ENCODE results near the gene SLC11A2. TPM values are rescaled to one million over a fixed set of nuclear protein-coding genes. Genes with fewer than 3 reads are reported as not detected.
"Not testable (repeated sequence)": the region's sequence is repeated elsewhere in the genome, so short reads cannot be mapped to it uniquely, and the experiment has no call there.

SLC11A2 gene
- total and polyA plus RNA-seq, 2 of the 13 experiments (the other 11 are each of a cell fraction or from before 2014, with no cell fraction given) = 71.7 to 77.0 TPM

- TF ChIP-seq MIER3 (CRISPR knock-in tag; IDR thresholded peaks at IDR 0.05; ENCODE audit: borderline replicate concordance) = no peak
Observed at GRCh38 chr12:50960130-50960529, 66.1 kb downstream of the SLC11A2 start (continued).

GRCh38 chr12:50955697-50956096 lies 70.5 kb downstream of the SLC11A2 start:
- Histone ChIP-seq H2AFZ (ENCODE audit: low read length) (no peak overlapping the region), H4K20me1 (ENCODE audit: insufficient read depth, low read length) (no peaks in the 10 kb centered on the region), H3K79me2 (ENCODE audit: insufficient read depth, low read length) (no peaks in the 10 kb centered on the region), H3K27ac (ENCODE audit: extremely low read length, insufficient read depth, low read length) (no peak overlapping the region), H3K4me1 (ENCODE audit: insufficient read depth, low read length) (no peaks in the 10 kb centered on the region), H3K4me3 (replicated peaks in 1 of 3; ENCODE audit: insufficient read depth in 1 of 3, low read depth in 2 of 3, low read length in 3 of 3) (no peak overlapping the region), H3K36me3 (replicated peaks in 1 of 2; ENCODE audit: control insufficient read depth in 1 of 2, insufficient read depth in 2 of 2, low read length in 2 of 2) (no peaks in the 10 kb centered on the region), H3K9me3 (ENCODE audit: low read length) (no peaks in the 10 kb centered on the region), H3K4me2 (ENCODE audit: low read depth, low read length) (no peak overlapping the region), H3K27me3 (ENCODE audit: control insufficient read depth in 1 of 2, insufficient read depth in 2 of 2, low read length in 2 of 2) (no peaks in the 10 kb centered on the region), H3K9ac (ENCODE audit: insufficient read depth, low read depth, low read length) (no peak overlapping the region)
- ATAC-seq = no peak
- in situ Hi-C loops (cut with HindIII; ENCODE audit: extremely low pct_ligation_motif_present, low pct_unique_long_range_greater_than_20kb) = no loop called here
- TF ChIP-seq TEAD3 (CRISPR knock-in tag; optimal IDR thresholded peaks at IDR 0.05; ENCODE audit: borderline replicate concordance) (no peak), ZNF446 (CRISPR knock-in tag; IDR thresholded peaks at IDR 0.05) (no peak), PAX8 (CRISPR knock-in tag; IDR thresholded peaks at IDR 0.05; ENCODE audit: borderline replicate concordance) (no peak), ZNF326 (CRISPR knock-in tag; IDR thresholded peaks at IDR 0.05; ENCODE audit: borderline replicate concordance) (no peak)
- 81% methylated on average over 2 of the region's 2 CpGs for WGBS (ENCODE audit: low lambda C conversion rate)
- CTCF ChIA-PET (ENCODE audit: low intra/inter-chr PET ratio, low total read pairs) = no interaction called here
- intact Hi-C loops (cut with micrococcal nuclease; ENCODE audit: unreplicated experiment) = no loop called here
- DNase-seq (ENCODE audit: low spot score) = no peak
- POLR2A ChIA-PET = no interaction called here
- no TSS peak for BruUV-seq (replicated peaks)
- no peak for FAIRE-seq

GRCh38 chr12:50955288-50955687 lies 70.9 kb downstream of the SLC11A2 start:
- WGBS (ENCODE audit: low lambda C conversion rate) = 87% methylated on average over 1 of the region's 1 CpG
- FAIRE-seq (no peak), ATAC-seq (no peak), DNase-seq (ENCODE audit: low spot score) (no peak)
- no peaks in the 10 kb centered on the region for H3K36me3 ChIP-seq (replicated peaks in 1 of 2; ENCODE audit: control insufficient read depth in 1 of 2, insufficient read depth in 2 of 2, low read length in 2 of 2)
- ChIA-PET CTCF (ENCODE audit: low intra/inter-chr PET ratio, low total read pairs) (no interaction called here), POLR2A (no interaction called here)
- H2AFZ ChIP-seq (ENCODE audit: low read length) = no peak overlapping the region
- H3K9me3 ChIP-seq (ENCODE audit: low read length) = no peaks in the 10 kb centered on the region
- no TSS peak for BruUV-seq (replicated peaks)
- H3K4me3 ChIP-seq (replicated peaks in 1 of 3; ENCODE audit: insufficient read depth in 1 of 3, low read depth in 2 of 3, low read length in 3 of 3) = no peak overlapping the region
- no peak overlapping the region for H3K27ac ChIP-seq (ENCODE audit: extremely low read length, insufficient read depth, low read length)
- in situ Hi-C loops (cut with HindIII; ENCODE audit: extremely low pct_ligation_motif_present, low pct_unique_long_range_greater_than_20kb) (no loop called here), intact Hi-C loops (cut with micrococcal nuclease; ENCODE audit: unreplicated experiment) (no loop called here)
- TF ChIP-seq FOXA1 (IDR thresholded peaks at IDR 0.05) (no peak), FOXA1 (CRISPR knock-in tag; IDR thresholded peaks at IDR 0.05) (no peak), ZMAT3 (CRISPR knock-in tag; conservative IDR thresholded peaks at IDR 0.05) (no peak), ZNF337 (CRISPR knock-in tag; IDR thresholded peaks at IDR 0.05; ENCODE audit: borderline replicate concordance, low read depth) (no peak), LBX2 (CRISPR knock-in tag; IDR thresholded peaks at IDR 0.05; ENCODE audit: borderline replicate concordance) (no peak), ZNF251 (CRISPR knock-in tag; IDR thresholded peaks at IDR 0.05) (no peak)
- TF ChIP-seq, protein P1, sequence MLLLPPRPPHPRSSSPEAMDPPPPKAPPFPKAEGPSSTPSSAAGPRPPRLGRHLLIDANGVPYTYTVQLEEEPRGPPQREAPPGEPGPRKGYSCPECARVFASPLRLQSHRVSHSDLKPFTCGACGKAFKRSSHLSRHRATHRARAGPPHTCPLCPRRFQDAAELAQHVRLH (CRISPR knock-in tag; IDR thresholded peaks at IDR 0.05; ENCODE audit: borderline replicate concordance, low read depth) = no peak
- H3K9ac ChIP-seq (ENCODE audit: insufficient read depth, low read depth, low read length) = no peak overlapping the region
- no peaks in the 10 kb centered on the region for H3K27me3 ChIP-seq (ENCODE audit: control insufficient read depth in 1 of 2, insufficient read depth in 2 of 2, low read length in 2 of 2)
- no peaks in the 10 kb centered on the region for H3K79me2 ChIP-seq (ENCODE audit: insufficient read depth, low read length)
- no peak overlapping the region for H3K4me2 ChIP-seq (ENCODE audit: low read depth, low read length)
- no peaks in the 10 kb centered on the region for H3K4me1 ChIP-seq (ENCODE audit: insufficient read depth, low read length)
- H4K20me1 ChIP-seq (ENCODE audit: insufficient read depth, low read length) = no peaks in the 10 kb centered on the region

- H4K20me1 ChIP-seq (ENCODE audit: insufficient read depth, low read length); H3K9me3 ChIP-seq (ENCODE audit: low read length); ATAC-seq; intact Hi-C loops (cut with micrococcal nuclease; ENCODE audit: unreplicated experiment); BruUV-seq (replicated peaks); CTCF ChIA-PET (ENCODE audit: low intra/inter-chr PET ratio, low total read pairs); H3K4me2 ChIP-seq (ENCODE audit: low read depth, low read length); H3K27me3 ChIP-seq (ENCODE audit: control insufficient read depth in 1 of 2, insufficient read depth in 2 of 2, low read length in 2 of 2); DNase-seq (ENCODE audit: low spot score); H3K79me2 ChIP-seq (ENCODE audit: insufficient read depth, low read length); FAIRE-seq; H3K36me3 ChIP-seq (replicated peaks in 1 of 2; ENCODE audit: control insufficient read depth in 1 of 2, insufficient read depth in 2 of 2, low read length in 2 of 2); in situ Hi-C loops (cut with HindIII; ENCODE audit: extremely low pct_ligation_motif_present, low pct_unique_long_range_greater_than_20kb); H3K4me1 ChIP-seq (ENCODE audit: insufficient read depth, low read length); H3K9ac ChIP-seq (ENCODE audit: insufficient read depth, low read depth, low read length); H3K27ac ChIP-seq (ENCODE audit: extremely low read length, insufficient read depth, low read length); H2AFZ ChIP-seq (ENCODE audit: low read length); H3K4me3 ChIP-seq (replicated peaks in 1 of 3; ENCODE audit: insufficient read depth in 1 of 3, low read depth in 2 of 3, low read length in 3 of 3): not testable (repeated sequence)
- POLR2A ChIA-PET = interaction anchor here (1.4 kb wide), 1 partner anchor 71 kb away, joined by 3 read pairs; the partner anchor contains the start of gene SLC11A2
- 90% methylated on average over 2 of the region's 2 CpGs for WGBS (ENCODE audit: low lambda C conversion rate)
Observed at GRCh38 chr12:50954789-50955188, 71.4 kb downstream of the SLC11A2 start.

Measured in HepG2 (cell line).